PFSK-1 (cell line): Measurements from ENCODE around the gene KLHL40.

Source experiments
- SIN3A ChIP-seq: IDR thresholded peaks from 2 replicates; pipeline ENCODE4 v1.6.1; 2012; ENCODE audit warnings: mild to moderate bottlenecking, low read length, moderate library complexity, borderline replicate concordance; ENCODE audit not compliant: insufficient read depth
- TF ChIP-seq, protein P1 (sequence below), 2 experiments: IDR thresholded peaks; 2 replicates each; pipeline versions ENCODE4 v1.6.1 to v1.8.0; 2011 to 2012; ENCODE audit warnings: low read depth in 2 of 2, low read length in 2 of 2, control low read depth in 1 of 2, inconsistent platforms in 1 of 2, mild to moderate bottlenecking in 1 of 2, moderate library complexity in 1 of 2; ENCODE audit not compliant: insufficient read depth in 1 of 2

DNA sequence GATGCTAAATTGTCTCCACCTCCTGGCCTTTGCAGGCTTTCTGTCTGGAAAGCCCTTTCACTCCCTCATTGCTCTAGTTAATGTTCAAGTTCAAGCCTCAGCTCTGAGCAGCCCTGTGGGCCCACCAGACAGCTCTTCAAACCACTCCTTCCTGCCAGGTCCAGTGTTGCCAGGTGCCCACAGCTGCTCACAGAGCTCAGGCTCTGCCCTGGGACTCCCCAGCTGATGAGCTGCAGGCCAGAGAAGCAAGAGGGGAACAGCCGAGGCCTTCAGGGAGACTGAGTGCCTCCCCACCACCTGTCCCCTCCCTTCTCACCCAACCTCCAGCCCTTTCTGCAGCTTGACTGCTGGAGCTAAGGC lies 33.1 kb upstream of the KLHL40 start:
- TF ChIP-seq SIN3A, result no peak
- TF ChIP-seq, protein P1, sequence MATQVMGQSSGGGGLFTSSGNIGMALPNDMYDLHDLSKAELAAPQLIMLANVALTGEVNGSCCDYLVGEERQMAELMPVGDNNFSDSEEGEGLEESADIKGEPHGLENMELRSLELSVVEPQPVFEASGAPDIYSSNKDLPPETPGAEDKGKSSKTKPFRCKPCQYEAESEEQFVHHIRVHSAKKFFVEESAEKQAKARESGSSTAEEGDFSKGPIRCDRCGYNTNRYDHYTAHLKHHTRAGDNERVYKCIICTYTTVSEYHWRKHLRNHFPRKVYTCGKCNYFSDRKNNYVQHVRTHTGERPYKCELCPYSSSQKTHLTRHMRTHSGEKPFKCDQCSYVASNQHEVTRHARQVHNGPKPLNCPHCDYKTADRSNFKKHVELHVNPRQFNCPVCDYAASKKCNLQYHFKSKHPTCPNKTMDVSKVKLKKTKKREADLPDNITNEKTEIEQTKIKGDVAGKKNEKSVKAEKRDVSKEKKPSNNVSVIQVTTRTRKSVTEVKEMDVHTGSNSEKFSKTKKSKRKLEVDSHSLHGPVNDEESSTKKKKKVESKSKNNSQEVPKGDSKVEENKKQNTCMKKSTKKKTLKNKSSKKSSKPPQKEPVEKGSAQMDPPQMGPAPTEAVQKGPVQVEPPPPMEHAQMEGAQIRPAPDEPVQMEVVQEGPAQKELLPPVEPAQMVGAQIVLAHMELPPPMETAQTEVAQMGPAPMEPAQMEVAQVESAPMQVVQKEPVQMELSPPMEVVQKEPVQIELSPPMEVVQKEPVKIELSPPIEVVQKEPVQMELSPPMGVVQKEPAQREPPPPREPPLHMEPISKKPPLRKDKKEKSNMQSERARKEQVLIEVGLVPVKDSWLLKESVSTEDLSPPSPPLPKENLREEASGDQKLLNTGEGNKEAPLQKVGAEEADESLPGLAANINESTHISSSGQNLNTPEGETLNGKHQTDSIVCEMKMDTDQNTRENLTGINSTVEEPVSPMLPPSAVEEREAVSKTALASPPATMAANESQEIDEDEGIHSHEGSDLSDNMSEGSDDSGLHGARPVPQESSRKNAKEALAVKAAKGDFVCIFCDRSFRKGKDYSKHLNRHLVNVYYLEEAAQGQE (IDR thresholded peaks at IDR 0.05; ENCODE audit: insufficient read depth in 1 of 2, low read depth in 2 of 2, low read length in 2 of 2), result no peak
